ENCODE results near the gene STC2.

Gene STC2

GRCh38 chr5:173278172-173278571, 50.0 kb downstream of the STC2 start:
- TF ChIP-seq, protein P1, sequence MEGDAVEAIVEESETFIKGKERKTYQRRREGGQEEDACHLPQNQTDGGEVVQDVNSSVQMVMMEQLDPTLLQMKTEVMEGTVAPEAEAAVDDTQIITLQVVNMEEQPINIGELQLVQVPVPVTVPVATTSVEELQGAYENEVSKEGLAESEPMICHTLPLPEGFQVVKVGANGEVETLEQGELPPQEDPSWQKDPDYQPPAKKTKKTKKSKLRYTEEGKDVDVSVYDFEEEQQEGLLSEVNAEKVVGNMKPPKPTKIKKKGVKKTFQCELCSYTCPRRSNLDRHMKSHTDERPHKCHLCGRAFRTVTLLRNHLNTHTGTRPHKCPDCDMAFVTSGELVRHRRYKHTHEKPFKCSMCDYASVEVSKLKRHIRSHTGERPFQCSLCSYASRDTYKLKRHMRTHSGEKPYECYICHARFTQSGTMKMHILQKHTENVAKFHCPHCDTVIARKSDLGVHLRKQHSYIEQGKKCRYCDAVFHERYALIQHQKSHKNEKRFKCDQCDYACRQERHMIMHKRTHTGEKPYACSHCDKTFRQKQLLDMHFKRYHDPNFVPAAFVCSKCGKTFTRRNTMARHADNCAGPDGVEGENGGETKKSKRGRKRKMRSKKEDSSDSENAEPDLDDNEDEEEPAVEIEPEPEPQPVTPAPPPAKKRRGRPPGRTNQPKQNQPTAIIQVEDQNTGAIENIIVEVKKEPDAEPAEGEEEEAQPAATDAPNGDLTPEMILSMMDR (IDR thresholded peaks at IDR 0.05; ENCODE audit: poor library complexity, severe bottlenecking): no peak
- ATAC-seq (ENCODE audit: low read depth): no peak

GRCh38 chr5:173274771-173275170, 53.4 kb downstream of the STC2 start:
- DNase-seq (ENCODE audit: low spot score) (no peak), ATAC-seq (ENCODE audit: low read depth) (no peak)
- TF ChIP-seq, protein P1 (IDR thresholded peaks at IDR 0.05; ENCODE audit: poor library complexity, severe bottlenecking): no peak
- no peak overlapping the region for H3K27ac ChIP-seq (ENCODE audit: poor library complexity, severe bottlenecking)
- H3K9me3 ChIP-seq (ENCODE audit: severe bottlenecking): no peaks in the 10 kb centered on the region
- H3K4me3 ChIP-seq (ENCODE audit: severe bottlenecking): no peak overlapping the region
- H3K36me3 ChIP-seq (ENCODE audit: low read depth): no peaks in the 10 kb centered on the region
- no peaks in the 10 kb centered on the region for H3K4me1 ChIP-seq (ENCODE audit: insufficient read depth, poor library complexity, severe bottlenecking)
- H3K27me3 ChIP-seq (ENCODE audit: insufficient read depth, poor library complexity, severe bottlenecking): no peaks in the 10 kb centered on the region

More at GRCh38 chr5:173278172-173278571, 50.0 kb downstream of the STC2 start:
- Histone ChIP-seq H3K9me3 (ENCODE audit: severe bottlenecking) (no peaks in the 10 kb centered on the region), H3K36me3 (ENCODE audit: low read depth) (no peaks in the 10 kb centered on the region), H3K4me3 (ENCODE audit: severe bottlenecking) (no peak overlapping the region), H3K27ac (ENCODE audit: poor library complexity, severe bottlenecking) (no peak overlapping the region), H3K4me1 (ENCODE audit: insufficient read depth, poor library complexity, severe bottlenecking) (no peaks in the 10 kb centered on the region), H3K27me3 (ENCODE audit: insufficient read depth, poor library complexity, severe bottlenecking) (no peaks in the 10 kb centered on the region)
- no peak for DNase-seq (ENCODE audit: low spot score)

DNA sequence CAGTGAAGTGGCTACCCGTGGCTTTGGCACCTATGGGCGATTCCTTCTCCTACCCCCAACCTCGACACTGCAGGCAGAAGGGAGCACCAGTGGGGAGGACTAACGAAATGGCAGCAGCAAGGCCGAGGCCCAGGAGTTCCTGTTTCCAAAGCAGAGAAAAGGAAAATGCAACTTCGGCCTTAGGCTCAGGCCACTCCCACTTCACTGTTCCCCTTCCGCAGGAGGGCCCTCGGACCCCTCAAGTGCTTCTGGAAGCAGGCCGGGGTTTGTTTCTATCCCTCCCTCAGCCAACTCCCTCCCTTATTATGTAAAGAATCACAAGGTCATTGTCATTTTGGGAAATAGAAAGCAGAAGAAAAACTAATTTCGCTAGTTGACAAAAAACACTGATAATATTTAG, 56.8 kb downstream of the STC2 start:
- H3K36me3 ChIP-seq (ENCODE audit: low read depth): no peaks in the 10 kb centered on the region
- H3K4me1 ChIP-seq (ENCODE audit: insufficient read depth, poor library complexity, severe bottlenecking): no peaks in the 10 kb centered on the region
- no peak for DNase-seq (ENCODE audit: low spot score)
- no peak overlapping the region for H3K4me3 ChIP-seq (ENCODE audit: severe bottlenecking)
- H3K27ac ChIP-seq (ENCODE audit: poor library complexity, severe bottlenecking): no peak overlapping the region
- peaks cover 5% of the 10 kb centered on the region for H3K27me3 ChIP-seq (ENCODE audit: insufficient read depth, poor library complexity, severe bottlenecking)
- no peaks in the 10 kb centered on the region for H3K9me3 ChIP-seq (ENCODE audit: severe bottlenecking)
- no peak for ATAC-seq (ENCODE audit: low read depth)
- TF ChIP-seq, protein P1 (IDR thresholded peaks at IDR 0.05; ENCODE audit: poor library complexity, severe bottlenecking): no peak

DNA sequence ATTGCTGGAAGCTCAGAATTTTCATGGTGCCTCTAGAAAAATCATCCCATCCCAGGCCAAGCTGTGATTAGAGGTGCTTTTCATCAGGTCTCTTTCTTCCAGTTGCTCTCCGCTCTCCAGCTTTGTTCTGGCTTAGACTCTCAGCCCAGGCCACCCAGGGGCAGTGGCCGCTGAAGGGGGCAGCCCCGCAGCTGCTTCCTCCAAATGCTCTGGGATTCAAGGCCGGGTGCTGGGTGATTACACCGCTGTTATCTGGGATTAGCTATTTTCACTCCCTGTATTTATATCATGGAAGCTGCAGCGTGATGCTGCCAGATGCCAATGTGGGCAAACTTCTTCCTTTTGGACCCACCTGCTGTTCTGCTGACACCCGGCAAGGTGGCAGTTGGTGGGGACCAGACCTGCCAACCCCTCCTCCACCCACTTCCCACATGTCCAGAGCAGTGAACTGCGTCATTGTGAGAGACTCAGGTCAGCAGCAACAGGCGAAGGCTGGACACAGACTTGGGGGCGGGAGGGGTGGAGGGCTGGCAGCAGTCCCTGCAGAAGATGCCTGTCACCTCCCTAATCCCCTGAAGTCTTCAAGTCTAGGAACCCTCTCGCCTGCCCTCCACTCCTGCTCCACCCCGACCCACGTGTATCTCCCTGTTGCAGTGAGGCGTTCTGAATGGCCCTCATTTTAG, 59.3 kb downstream of the STC2 start:
- Histone ChIP-seq H3K4me3 (ENCODE audit: severe bottlenecking) (no peak overlapping the region), H3K4me1 (ENCODE audit: insufficient read depth, poor library complexity, severe bottlenecking) (no peaks in the 10 kb centered on the region), H3K27me3 (ENCODE audit: insufficient read depth, poor library complexity, severe bottlenecking) (peaks cover 24% of the 10 kb centered on the region), H3K27ac (ENCODE audit: poor library complexity, severe bottlenecking) (no peak overlapping the region), H3K9me3 (ENCODE audit: severe bottlenecking) (no peaks in the 10 kb centered on the region), H3K36me3 (ENCODE audit: low read depth) (no peaks in the 10 kb centered on the region)
- TF ChIP-seq, protein P1 (IDR thresholded peaks at IDR 0.05; ENCODE audit: poor library complexity, severe bottlenecking): no peak
- ATAC-seq (ENCODE audit: low read depth) (no peak), DNase-seq (ENCODE audit: low spot score) (no peak)

GRCh38 chr5:173265433-173265832, 62.8 kb downstream of the STC2 start:
- TF ChIP-seq, protein P1 (IDR thresholded peaks at IDR 0.05; ENCODE audit: poor library complexity, severe bottlenecking): no peak
- H3K9me3 ChIP-seq (ENCODE audit: severe bottlenecking): no peaks in the 10 kb centered on the region
- H3K27ac ChIP-seq (ENCODE audit: poor library complexity, severe bottlenecking): no peak overlapping the region
- peaks cover 30% of the 10 kb centered on the region for H3K27me3 ChIP-seq (ENCODE audit: insufficient read depth, poor library complexity, severe bottlenecking)
- H3K4me1 ChIP-seq (ENCODE audit: insufficient read depth, poor library complexity, severe bottlenecking): no peaks in the 10 kb centered on the region
- H3K4me3 ChIP-seq (ENCODE audit: severe bottlenecking): no peak overlapping the region
- H3K36me3 ChIP-seq (ENCODE audit: low read depth): no peaks in the 10 kb centered on the region
- peak; percentile 17; the same call in 1 of the 3 replicates for ATAC-seq (ENCODE audit: low read depth)
- DNase-seq (ENCODE audit: low spot score): no peak
